HS-5 (cell line): Measurements from ENCODE around the gene TAMALIN.

ENCODE experiments used
- DNase-seq: peaks from one replicate; pipeline ENCODE4 v3.0.0-alpha.2; 2012; ENCODE audit warnings: low read depth

Gene TAMALIN

GRCh38 chr12:51984657-51985056 is 22.1 kb upstream of the TAMALIN start:
- no peak for DNase-seq

GRCh38 chr12:51985154-51985835 is 21.5 kb upstream of the TAMALIN start:
- no peak for DNase-seq

- DNase-seq, result no peak
Measured at GRCh38 chr12:51986834-51987233, 19.9 kb upstream of the TAMALIN start.

- DNase-seq, result no peak
Measured at GRCh38 chr12:51992246-51992645, 14.5 kb upstream of the TAMALIN start.

- DNase-seq, result no peak
Measured at GRCh38 chr12:51994539-51994820, 12.3 kb upstream of the TAMALIN start.

- no peak for DNase-seq
Measured at GRCh38 chr12:51994959-51995358, 11.8 kb upstream of the TAMALIN start.

GRCh38 chr12:51997136-51997535 is 9.6 kb upstream of the TAMALIN start:
- no peak for DNase-seq

- DNase-seq, result no peak
Measured at GRCh38 chr12:52003016-52003550, 3.7 kb upstream of the TAMALIN start.

- DNase-seq, result no peak
Measured at GRCh38 chr12:52003591-52003990, 3.2 kb upstream of the TAMALIN start.

- no peak for DNase-seq
Measured at GRCh38 chr12:52004042-52004648, 2.6 kb upstream of the TAMALIN start.

GRCh38 chr12:52005218-52005902 is 1.4 kb upstream of the TAMALIN start:
- DNase-seq, result no peak

- DNase-seq, result no peak
Measured at GRCh38 chr12:52005903-52006703, 643 bp upstream of the TAMALIN start.

GRCh38 chr12:52007158-52007921 is 594 bp downstream of the TAMALIN start:
- no peak for DNase-seq

- DNase-seq, result no peak
Measured at GRCh38 chr12:52007982-52008510, 1.3 kb downstream of the TAMALIN start.

GRCh38 chr12:52009081-52009751 is 2.5 kb downstream of the TAMALIN start:
- no peak for DNase-seq

GRCh38 chr12:52010152-52010622 is 3.4 kb downstream of the TAMALIN start:
- DNase-seq, result no peak

GRCh38 chr12:52010692-52011601 is 4.2 kb downstream of the TAMALIN start:
- no peak for DNase-seq

GRCh38 chr12:52011602-52012214 is 5.0 kb downstream of the TAMALIN start:
- DNase-seq, result no peak

- no peak for DNase-seq
Measured at GRCh38 chr12:52013626-52014310, 7.0 kb downstream of the TAMALIN start.
